Hair follicle dermal papilla cell (primary cell): ENCODE data around the gene CDKL2. TPM values are rescaled to one million over a fixed set of nuclear protein-coding genes. Genes with fewer than 3 reads are reported as not detected.

Experiments
- small RNA-seq: library from RNA; depleted of rRNA; stranded (forward); fragments of <200 nt; gene quantifications from one replicate; pipeline ENCODE3, GENCODE V24; 2012
- total RNA-seq: library from RNA; depleted of rRNA; stranded (reverse); fragments of >200 nt; gene quantifications from 2 replicates; pipeline ENCODE4 v1.2.3, GENCODE V29; 2012

CDKL2 gene
- 4.9 and 5.7 TPM in 2 replicates for total RNA-seq

GRCh38 chr4:75630174-75630936 lies at the start of gene CDKL2:
TSS of gene CDKL2 (minus strand) at chr4:75630528. CDS start at chr4:75625988, 4,540 bp downstream.

GRCh38 chr4:75673027-75673958 lies 43.0 kb upstream of the CDKL2 start, which contains the start of gene G3BP2:
TSS of gene G3BP2 (minus strand) at chr4:75673411. CDS start at chr4:75662025, 11,386 bp downstream.

GRCh38 chr4:75555294-75556164 lies 74.8 kb downstream of the CDKL2 start, which contains the start of gene ODAPH:
TSS of gene ODAPH (plus strand) at chr4:75556066. CDS start at chr4:75556083, 17 bp downstream.

Small RNA genes within 50 kb of the gene (small RNA-seq; reads per million reads assigned to genes)
- not detected for gene RF00019

Other genes starting within 250 kb of the CDKL2 start
- 19.6 and 24.3 TPM in 2 replicates for gene RCHY1, start 116.1 kb downstream of the CDKL2 start, total RNA-seq
- 11.8 and 13.8 TPM in 2 replicates for gene THAP6, start 116.1 kb downstream of the CDKL2 start, total RNA-seq
- gene ODAPH, start 74.5 kb downstream of the CDKL2 start, total RNA-seq: not detected in 2 replicates
- gene G3BP2, start 42.9 kb upstream of the CDKL2 start, total RNA-seq: 123 and 125 TPM in 2 replicates
- 118 and 126 TPM in 2 replicates for gene USO1, start 94.0 kb upstream of the CDKL2 start, total RNA-seq